HL-60 (cell line): ENCODE results near the gene PPP2R5C.
A peak's percentile ranks its signal among the peaks of the same experiment; 100 is the strongest.

Experiments used
- GABPA ChIP-seq: IDR thresholded peaks from 2 replicates; pipeline ENCODE4 v1.6.1; 2012; ENCODE audit warnings: low read depth
- POLR2AphosphoS5 ChIP-seq: IDR thresholded peaks from 2 replicates; pipeline ENCODE4 v1.6.1; 2012; ENCODE audit warnings: low read depth
- REST ChIP-seq: IDR thresholded peaks from 2 replicates; pipeline ENCODE4 v1.6.1; 2012; ENCODE audit warnings: low read depth; ENCODE audit not compliant: insufficient replicate concordance
- SPI1 ChIP-seq: IDR thresholded peaks from 2 replicates; pipeline ENCODE4 v1.6.1; 2012; ENCODE audit warnings: low read depth, mild to moderate bottlenecking, borderline replicate concordance
- TF ChIP-seq, protein P1 (sequence below): IDR thresholded peaks from one replicate; pipeline ENCODE4 v1.5.1; 2011; ENCODE audit warnings: low read length, control low read depth, inconsistent platforms; ENCODE audit not compliant: insufficient read depth

DNA sequence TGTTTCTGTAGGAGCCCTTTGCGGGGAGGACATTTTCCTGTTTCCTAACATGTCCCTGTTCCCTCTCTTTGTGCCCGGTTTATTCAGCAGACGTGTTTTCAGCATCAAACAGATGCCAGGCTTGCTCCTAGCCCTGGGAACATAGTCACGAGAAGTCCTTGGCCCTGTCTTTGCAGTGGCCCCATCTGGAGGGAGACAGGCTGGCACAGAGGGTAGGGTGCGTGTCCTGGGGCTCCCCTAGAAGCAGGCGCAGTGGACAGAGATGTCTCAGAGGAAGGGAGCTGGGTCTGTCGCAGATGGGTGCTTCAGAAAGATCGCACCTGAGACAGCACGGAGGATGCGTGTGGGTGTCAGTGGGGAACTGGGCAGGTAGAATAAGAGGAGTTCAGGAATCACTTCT lies 127.9 kb downstream of the PPP2R5C start:
- TF ChIP-seq, protein P1, sequence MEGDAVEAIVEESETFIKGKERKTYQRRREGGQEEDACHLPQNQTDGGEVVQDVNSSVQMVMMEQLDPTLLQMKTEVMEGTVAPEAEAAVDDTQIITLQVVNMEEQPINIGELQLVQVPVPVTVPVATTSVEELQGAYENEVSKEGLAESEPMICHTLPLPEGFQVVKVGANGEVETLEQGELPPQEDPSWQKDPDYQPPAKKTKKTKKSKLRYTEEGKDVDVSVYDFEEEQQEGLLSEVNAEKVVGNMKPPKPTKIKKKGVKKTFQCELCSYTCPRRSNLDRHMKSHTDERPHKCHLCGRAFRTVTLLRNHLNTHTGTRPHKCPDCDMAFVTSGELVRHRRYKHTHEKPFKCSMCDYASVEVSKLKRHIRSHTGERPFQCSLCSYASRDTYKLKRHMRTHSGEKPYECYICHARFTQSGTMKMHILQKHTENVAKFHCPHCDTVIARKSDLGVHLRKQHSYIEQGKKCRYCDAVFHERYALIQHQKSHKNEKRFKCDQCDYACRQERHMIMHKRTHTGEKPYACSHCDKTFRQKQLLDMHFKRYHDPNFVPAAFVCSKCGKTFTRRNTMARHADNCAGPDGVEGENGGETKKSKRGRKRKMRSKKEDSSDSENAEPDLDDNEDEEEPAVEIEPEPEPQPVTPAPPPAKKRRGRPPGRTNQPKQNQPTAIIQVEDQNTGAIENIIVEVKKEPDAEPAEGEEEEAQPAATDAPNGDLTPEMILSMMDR: no peak
- TF ChIP-seq POLR2AphosphoS5 (0 out of 2 replicates have a peak, but pooled peaks have one; percentile 18), REST (no peak), SPI1 (no peak), GABPA (no peak)
